ENCODE data around the gene PPP1R9A.

PPP1R9A gene

GRCh38 chr7:94903971-94904370, 3.4 kb upstream of the PPP1R9A start:
- peaks cover 7% of the 10 kb centered on the region for H3K4me1 Mint-ChIP-seq
- H3K27ac Mint-ChIP-seq: no peak overlapping the region
- ATAC-seq (no peak), DNase-seq (no peak)
- no peaks in the 10 kb centered on the region for H3K9me3 Mint-ChIP-seq
- H3K27me3 Mint-ChIP-seq: peaks cover 26% of the 10 kb centered on the region
- H3K4me3 Mint-ChIP-seq: no peak overlapping the region

GRCh38 chr7:94904982-94905381, 2.4 kb upstream of the PPP1R9A start:
- DNase-seq: no peak
- Mint-ChIP-seq H3K4me1 (peaks cover 7% of the 10 kb centered on the region), H3K4me3 (no peak overlapping the region), H3K9me3 (no peaks in the 10 kb centered on the region), H3K27me3 (peaks cover 36% of the 10 kb centered on the region), H3K27ac (no peak overlapping the region)
- no peak for ATAC-seq

GRCh38 chr7:94906065-94906851, 1.1 kb upstream of the PPP1R9A start:
- no peak for ATAC-seq
- Mint-ChIP-seq H3K4me1 (peaks cover 7% of the 10 kb centered on the region), H3K4me3 (no peak overlapping the region), H3K9me3 (no peaks in the 10 kb centered on the region), H3K27me3 (peaks cover 49% of the 10 kb centered on the region), H3K27ac (no peak overlapping the region)
- no peak for DNase-seq

- DNase-seq (no peak), ATAC-seq (peak; percentile 67)
- H3K27ac Mint-ChIP-seq: no peak overlapping the region
- peaks cover 49% of the 10 kb centered on the region for H3K27me3 Mint-ChIP-seq
- peak overlapping the region; percentile 49 to 57 for H3K4me3 Mint-ChIP-seq
- H3K9me3 Mint-ChIP-seq: no peaks in the 10 kb centered on the region
- H3K4me1 Mint-ChIP-seq: peaks cover 7% of the 10 kb centered on the region
These were observed 473 bp downstream of the PPP1R9A start for GRCh38 chr7:94907811-94908322.

- H3K4me3 Mint-ChIP-seq: peak overlapping the region; percentile 49 to 57
- ATAC-seq: no peak
- H3K4me1 Mint-ChIP-seq: peaks cover 7% of the 10 kb centered on the region
- H3K27me3 Mint-ChIP-seq: peaks cover 49% of the 10 kb centered on the region
- peak overlapping the region in 1 of 2 donors; percentile 77 for H3K27ac Mint-ChIP-seq
- no peaks in the 10 kb centered on the region for H3K9me3 Mint-ChIP-seq
- DNase-seq: no peak
These were observed 1.2 kb downstream of the PPP1R9A start for GRCh38 chr7:94908323-94909178.

GRCh38 chr7:94909179-94909466, 1.7 kb downstream of the PPP1R9A start:
- Mint-ChIP-seq H3K27me3 (peaks cover 49% of the 10 kb centered on the region), H3K9me3 (no peaks in the 10 kb centered on the region), H3K4me1 (peaks cover 7% of the 10 kb centered on the region), H3K27ac (no peak overlapping the region), H3K4me3 (no peak overlapping the region)
- ATAC-seq (no peak), DNase-seq (no peak)

GRCh38 chr7:94912085-94912484, 4.7 kb downstream of the PPP1R9A start:
- no peak for ATAC-seq
- Mint-ChIP-seq H3K27me3 (peaks cover 42% of the 10 kb centered on the region), H3K9me3 (no peaks in the 10 kb centered on the region), H3K4me3 (no peak overlapping the region), H3K4me1 (peaks cover 7% of the 10 kb centered on the region), H3K27ac (no peak overlapping the region)
- DNase-seq: no peak

- H3K4me1 Mint-ChIP-seq: peaks cover 4% of the 10 kb centered on the region
- peaks cover 35% of the 10 kb centered on the region for H3K27me3 Mint-ChIP-seq
- DNase-seq (no peak), ATAC-seq (no peak)
- H3K4me3 Mint-ChIP-seq: no peak overlapping the region
- no peak overlapping the region for H3K27ac Mint-ChIP-seq
- H3K9me3 Mint-ChIP-seq: no peaks in the 10 kb centered on the region
These were observed 6.0 kb downstream of the PPP1R9A start for GRCh38 chr7:94913391-94913790.

GRCh38 chr7:94921911-94922310, 14.5 kb downstream of the PPP1R9A start:
- no peaks in the 10 kb centered on the region for H3K27me3 Mint-ChIP-seq
- no peak for ATAC-seq
- no peak for DNase-seq

GRCh38 chr7:94922457-94922856, 15.1 kb downstream of the PPP1R9A start:
- Mint-ChIP-seq H3K27ac (no peak overlapping the region), H3K9me3 (no peaks in the 10 kb centered on the region), H3K4me1 (no peaks in the 10 kb centered on the region), H3K4me3 (no peak overlapping the region), H3K27me3 (no peaks in the 10 kb centered on the region)
- DNase-seq (no peak), ATAC-seq (no peak)

More at GRCh38 chr7:94921911-94922310, 14.5 kb downstream of the PPP1R9A start:
- no peaks in the 10 kb centered on the region for H3K9me3 Mint-ChIP-seq
- H3K27ac Mint-ChIP-seq: no peak overlapping the region
- no peak overlapping the region for H3K4me3 Mint-ChIP-seq
- H3K4me1 Mint-ChIP-seq: no peaks in the 10 kb centered on the region

GRCh38 chr7:94923412-94923811, 16.0 kb downstream of the PPP1R9A start:
- ATAC-seq: no peak
- DNase-seq: no peak

GRCh38 chr7:94928168-94928707, 20.8 kb downstream of the PPP1R9A start:
- no peak for DNase-seq
- H3K27me3 Mint-ChIP-seq: no peaks in the 10 kb centered on the region
- no peak overlapping the region for H3K27ac Mint-ChIP-seq
- no peaks in the 10 kb centered on the region for H3K9me3 Mint-ChIP-seq
- H3K4me1 Mint-ChIP-seq: no peaks in the 10 kb centered on the region
- no peak overlapping the region for H3K4me3 Mint-ChIP-seq
- no peak for ATAC-seq

More at GRCh38 chr7:94923412-94923811, 16.0 kb downstream of the PPP1R9A start:
- Mint-ChIP-seq H3K27me3 (no peaks in the 10 kb centered on the region), H3K9me3 (no peaks in the 10 kb centered on the region), H3K4me3 (no peak overlapping the region), H3K27ac (no peak overlapping the region), H3K4me1 (no peaks in the 10 kb centered on the region)

GRCh38 chr7:94933256-94933990, 26.0 kb downstream of the PPP1R9A start:
- ATAC-seq (no peak), DNase-seq (no peak)
- H3K4me1 Mint-ChIP-seq: no peaks in the 10 kb centered on the region
- H3K27me3 Mint-ChIP-seq: no peaks in the 10 kb centered on the region
- no peak overlapping the region for H3K27ac Mint-ChIP-seq
- H3K9me3 Mint-ChIP-seq: no peaks in the 10 kb centered on the region
- no peak overlapping the region for H3K4me3 Mint-ChIP-seq

GRCh38 chr7:94939395-94939794, 32.0 kb downstream of the PPP1R9A start:
- ATAC-seq: no peak
- no peaks in the 10 kb centered on the region for H3K4me1 Mint-ChIP-seq
- H3K27me3 Mint-ChIP-seq: no peaks in the 10 kb centered on the region
- no peak for DNase-seq
- no peaks in the 10 kb centered on the region for H3K9me3 Mint-ChIP-seq
- H3K27ac Mint-ChIP-seq: no peak overlapping the region
- no peak overlapping the region for H3K4me3 Mint-ChIP-seq

- Mint-ChIP-seq H3K27me3 (no peaks in the 10 kb centered on the region), H3K9me3 (no peaks in the 10 kb centered on the region), H3K27ac (no peak overlapping the region), H3K4me1 (no peaks in the 10 kb centered on the region), H3K4me3 (no peak overlapping the region)
- DNase-seq (no peak), ATAC-seq (no peak)
These were observed 32.8 kb downstream of the PPP1R9A start for GRCh38 chr7:94940241-94940640.

Measured in stimulated activated naive CD8-positive, alpha-beta T cell treated with anti-CD3 and anti-CD28 coated beads, Interleukin-15, amount 100 ng/mL, for 72 hours (primary cell).